Measurements from ENCODE around the gene PSMD12.
A peak's percentile ranks its signal among the peaks of the same experiment; 100 is the strongest.
"Not testable (repeated sequence)": the region's sequence is repeated elsewhere in the genome, so short reads cannot be mapped to it uniquely, and the experiment has no call there.

Gene PSMD12

GRCh38 chr17:67388986-67389385 is 22.6 kb upstream of the PSMD12 start:
- no peaks in the 10 kb centered on the region; the same call in 1 of the 2 replicates for H3K36me3 ChIP-seq (ENCODE audit: insufficient read depth, low read length)
- TF ChIP-seq CTCF (IDR thresholded peaks at IDR 0.05; ENCODE audit: low read length), result no peak
- TF ChIP-seq EZH2 (IDR thresholded peaks at IDR 0.05; ENCODE audit: borderline replicate concordance, low read length), result no peak
- H3K4me3 ChIP-seq (ENCODE audit: low read depth, low read length, poor library complexity, severe bottlenecking), result no peak overlapping the region
- no peaks in the 10 kb centered on the region for H3K9me2 ChIP-seq (ENCODE audit: low read depth, low read length)
- H3K4me2 ChIP-seq (ENCODE audit: low read length), result no peak overlapping the region
- no peak overlapping the region for H3K9ac ChIP-seq (ENCODE audit: low read length)
- no peaks in the 10 kb centered on the region for H3K4me1 ChIP-seq (ENCODE audit: insufficient read depth, low read length, severe bottlenecking)
- H3K27me3 ChIP-seq (ENCODE audit: insufficient read depth, low read length), result no peaks in the 10 kb centered on the region; the same call in 1 of the 2 replicates
- no peak overlapping the region for H3K27ac ChIP-seq (ENCODE audit: low read depth, low read length, poor library complexity, severe bottlenecking)
- no peak overlapping the region for H2AFZ ChIP-seq (ENCODE audit: low read length)
- H4K20me1 ChIP-seq (ENCODE audit: insufficient read depth, low read length), result no peaks in the 10 kb centered on the region
- no peaks in the 10 kb centered on the region for H3F3A ChIP-seq (ENCODE audit: insufficient read depth, low read length)
- no peaks in the 10 kb centered on the region for H3K79me2 ChIP-seq (ENCODE audit: insufficient read depth, low read length)
- H3K9me3 ChIP-seq (ENCODE audit: low read length), result no peaks in the 10 kb centered on the region

GRCh38 chr17:67388536-67388935 is 22.2 kb upstream of the PSMD12 start:
- not testable (repeated sequence) for H4K20me1 ChIP-seq (ENCODE audit: insufficient read depth, low read length); H3F3A ChIP-seq (ENCODE audit: insufficient read depth, low read length); H3K27me3 ChIP-seq (ENCODE audit: insufficient read depth, low read length); H3K9me3 ChIP-seq (ENCODE audit: low read length); H3K4me2 ChIP-seq (ENCODE audit: low read length); H3K27ac ChIP-seq (ENCODE audit: low read depth, low read length, poor library complexity, severe bottlenecking); H3K79me2 ChIP-seq (ENCODE audit: insufficient read depth, low read length); H3K36me3 ChIP-seq (ENCODE audit: insufficient read depth, low read length); H3K9ac ChIP-seq (ENCODE audit: low read length); H3K4me3 ChIP-seq (ENCODE audit: low read depth, low read length, poor library complexity, severe bottlenecking); H3K4me1 ChIP-seq (ENCODE audit: insufficient read depth, low read length, severe bottlenecking); H3K9me2 ChIP-seq (ENCODE audit: low read depth, low read length); H2AFZ ChIP-seq (ENCODE audit: low read length)

GRCh38 chr17:67386965-67387551 is 20.7 kb upstream of the PSMD12 start:
- Histone ChIP-seq H3K36me3 (ENCODE audit: insufficient read depth, low read length) (no peaks in the 10 kb centered on the region; the same call in 1 of the 2 replicates), H3K4me3 (ENCODE audit: low read depth, low read length, poor library complexity, severe bottlenecking) (no peak overlapping the region), H4K20me1 (ENCODE audit: insufficient read depth, low read length) (no peaks in the 10 kb centered on the region), H3K9ac (ENCODE audit: low read length) (no peak overlapping the region), H3K27ac (ENCODE audit: low read depth, low read length, poor library complexity, severe bottlenecking) (no peak overlapping the region), H3F3A (ENCODE audit: insufficient read depth, low read length) (no peaks in the 10 kb centered on the region), H3K79me2 (ENCODE audit: insufficient read depth, low read length) (no peaks in the 10 kb centered on the region), H3K9me3 (ENCODE audit: low read length) (no peaks in the 10 kb centered on the region), H2AFZ (ENCODE audit: low read length) (no peak overlapping the region), H3K4me2 (ENCODE audit: low read length) (no peak overlapping the region), H3K27me3 (ENCODE audit: insufficient read depth, low read length) (no peaks in the 10 kb centered on the region; the same call in 1 of the 2 replicates), H3K4me1 (ENCODE audit: insufficient read depth, low read length, severe bottlenecking) (no peaks in the 10 kb centered on the region), H3K9me2 (ENCODE audit: low read depth, low read length) (no peaks in the 10 kb centered on the region)
- TF ChIP-seq EZH2 (IDR thresholded peaks at IDR 0.05; ENCODE audit: borderline replicate concordance, low read length) (no peak), CTCF (IDR thresholded peaks at IDR 0.05; ENCODE audit: low read length) (peak; percentile 76)
